Left ventricle myocardium inferior (tissue), 1 donor: ENCODE data around the gene SH3BGRL. TPM values are rescaled to one million over a fixed set of nuclear protein-coding genes. Genes with fewer than 3 reads are reported as not detected.

Experiments used
- DNase-seq: peaks from one replicate; pipeline ENCODE4 v3.0.0-alpha.2; 2020
- H3K27ac ChIP-seq: fragments of 200-600 bp; replicated peaks from 2 replicates; pipeline ENCODE4 v1.8.0; 2021
- H3K27me3 ChIP-seq: fragments of 200-600 bp; 2 replicates; pipeline ENCODE4 v1.8.0; 2021; ENCODE audit warnings: low read depth
- H3K36me3 ChIP-seq: fragments of 200-600 bp; 2 replicates; pipeline ENCODE4 v1.8.0; 2021
- H3K4me1 ChIP-seq: fragments of 200-600 bp; 2 replicates; pipeline ENCODE4 v1.8.0; 2021
- H3K4me3 ChIP-seq: fragments of 200-600 bp; 2 replicates; pipeline ENCODE4 v1.8.0; 2021; ENCODE audit warnings: mild to moderate bottlenecking, moderate library complexity
- H3K9me3 ChIP-seq: fragments of 200-600 bp; replicated peaks from 2 replicates; pipeline ENCODE4 v1.8.0; 2021
- intact Hi-C: fragments of 100-400 bp; cut with micrococcal nuclease; formaldehyde crosslinking; loops from one replicate; pipeline ENCODE4 v1.11.0; 2022
- long read RNA-seq: library from polyadenylated mRNA; unstranded; transcript quantifications from one replicate; pipeline ENCODE4 v2.0.0, GENCODE V29; 2021
- total RNA-seq: library from RNA; stranded (reverse); fragmentation: NEBNext Ultra II Directional; extraction: Animal tissue kit (Norgen Biotek cat#: 25700); gene quantifications from one replicate; pipeline ENCODE4 v1.2.1, GENCODE V29; 2021
- TF ChIP-seq, protein P1 (sequence below): fragments of 200-600 bp; IDR thresholded peaks from 2 replicates; pipeline ENCODE4 v1.8.0; 2021; ENCODE audit warnings: antibody characterized with exemption, mild to moderate bottlenecking, borderline replicate concordance
- donor health status: DM: no; HTN: yes; CAD: no; lungs with severe emphysema.

SH3BGRL gene
- total RNA-seq = 27.0 TPM
- long read RNA-seq, transcript SH3BGRL-201 (4 exons, 1,923 nt) = major isoform, 16 of 19 reads
- long read RNA-seq, partial matches to known transcripts = 0 of 19 reads
- long read RNA-seq, other reads (novel, unspliced or antisense) = 3 of 19 reads

DNA sequence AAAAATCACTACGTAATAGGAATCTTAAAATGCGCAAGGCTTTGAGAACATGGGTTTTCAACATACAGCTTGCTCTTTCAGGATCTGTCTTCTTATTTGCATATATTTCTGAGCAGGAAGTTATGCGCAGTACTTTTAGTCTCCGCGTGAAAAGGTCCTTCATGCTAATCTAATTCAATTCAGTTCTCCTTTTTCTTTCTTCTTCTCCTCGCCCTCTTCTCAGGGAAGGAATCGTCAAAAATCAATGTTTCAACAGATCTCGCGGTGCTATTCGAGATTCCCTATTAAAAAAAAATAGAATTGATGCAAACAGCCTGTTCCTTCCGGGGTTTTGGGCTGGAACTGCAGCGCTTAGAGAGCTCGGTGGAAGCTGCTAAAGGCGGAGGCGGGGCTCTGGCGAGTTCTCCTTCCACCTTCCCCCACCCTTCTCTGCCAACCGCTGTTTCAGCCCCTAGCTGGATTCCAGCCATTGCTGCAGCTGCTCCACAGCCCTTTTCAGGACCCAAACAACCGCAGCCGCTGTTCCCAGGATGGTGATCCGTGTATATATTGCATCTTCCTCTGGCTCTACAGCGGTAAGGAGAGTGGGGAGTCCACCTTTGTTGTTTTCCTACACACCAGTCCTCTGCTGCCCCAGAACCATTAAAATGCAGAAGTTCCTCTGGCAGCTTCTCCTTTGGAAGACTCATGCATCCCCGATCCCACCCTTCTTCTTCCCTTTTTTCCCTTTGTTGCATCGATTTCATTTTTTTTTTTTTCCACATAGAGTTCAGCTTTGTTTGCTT lies at the start of gene SH3BGRL, which contains the start of gene HMGN5:
Gene SH3BGRL, plus strand, starts transcription at position 432 of the 785 bp plus-strand sequence. Its CDS starts 99 bp downstream, at position 531.
Gene HMGN5, minus strand, starts transcription at position 243 of the 785 bp plus-strand sequence. CDS start 80,364 bp downstream, outside the sequence.
- Histone ChIP-seq H3K4me3 (peak within 1 kb of the TSS; percentile 70), H3K9me3 (no peaks in the 10 kb centered on the region), H3K36me3 (no peaks in the 10 kb centered on the region), H3K27me3 (no peaks in the 10 kb centered on the region), H3K27ac (peak within 1 kb of the TSS; percentile 78), H3K4me1 (no peaks in the 10 kb centered on the region)
- intact Hi-C loops = no loop called here
- peak; percentile 81 for DNase-seq
- TF ChIP-seq, protein P1, sequence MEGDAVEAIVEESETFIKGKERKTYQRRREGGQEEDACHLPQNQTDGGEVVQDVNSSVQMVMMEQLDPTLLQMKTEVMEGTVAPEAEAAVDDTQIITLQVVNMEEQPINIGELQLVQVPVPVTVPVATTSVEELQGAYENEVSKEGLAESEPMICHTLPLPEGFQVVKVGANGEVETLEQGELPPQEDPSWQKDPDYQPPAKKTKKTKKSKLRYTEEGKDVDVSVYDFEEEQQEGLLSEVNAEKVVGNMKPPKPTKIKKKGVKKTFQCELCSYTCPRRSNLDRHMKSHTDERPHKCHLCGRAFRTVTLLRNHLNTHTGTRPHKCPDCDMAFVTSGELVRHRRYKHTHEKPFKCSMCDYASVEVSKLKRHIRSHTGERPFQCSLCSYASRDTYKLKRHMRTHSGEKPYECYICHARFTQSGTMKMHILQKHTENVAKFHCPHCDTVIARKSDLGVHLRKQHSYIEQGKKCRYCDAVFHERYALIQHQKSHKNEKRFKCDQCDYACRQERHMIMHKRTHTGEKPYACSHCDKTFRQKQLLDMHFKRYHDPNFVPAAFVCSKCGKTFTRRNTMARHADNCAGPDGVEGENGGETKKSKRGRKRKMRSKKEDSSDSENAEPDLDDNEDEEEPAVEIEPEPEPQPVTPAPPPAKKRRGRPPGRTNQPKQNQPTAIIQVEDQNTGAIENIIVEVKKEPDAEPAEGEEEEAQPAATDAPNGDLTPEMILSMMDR = no peak

DNA sequence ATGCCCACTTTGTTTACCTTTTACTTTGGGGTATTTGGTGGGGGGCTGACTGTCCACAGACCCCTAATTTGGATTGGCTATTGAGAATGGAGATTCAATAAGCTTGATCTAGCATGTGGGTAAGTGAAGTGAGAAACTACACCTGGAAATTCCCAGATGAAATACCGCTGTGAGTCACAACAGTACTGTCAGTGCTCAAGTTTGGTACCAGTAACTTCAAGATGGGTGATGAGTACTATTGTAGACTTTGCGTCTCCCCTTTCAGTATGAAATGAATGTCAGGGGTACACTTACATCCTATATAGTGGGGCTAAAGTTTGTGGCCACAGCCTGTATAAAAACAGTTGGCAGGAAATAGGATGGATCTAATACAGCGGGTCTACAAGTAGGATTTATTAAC lies 33.5 kb upstream of the SH3BGRL start:
- Histone ChIP-seq H3K27me3 (no peaks in the 10 kb centered on the region), H3K9me3 (no peaks in the 10 kb centered on the region), H3K27ac (no peak overlapping the region), H3K36me3 (no peaks in the 10 kb centered on the region), H3K4me1 (no peaks in the 10 kb centered on the region), H3K4me3 (no peak overlapping the region)
- intact Hi-C loops = no loop called here
- TF ChIP-seq, protein P1 = no peak
- DNase-seq = no peak

DNA sequence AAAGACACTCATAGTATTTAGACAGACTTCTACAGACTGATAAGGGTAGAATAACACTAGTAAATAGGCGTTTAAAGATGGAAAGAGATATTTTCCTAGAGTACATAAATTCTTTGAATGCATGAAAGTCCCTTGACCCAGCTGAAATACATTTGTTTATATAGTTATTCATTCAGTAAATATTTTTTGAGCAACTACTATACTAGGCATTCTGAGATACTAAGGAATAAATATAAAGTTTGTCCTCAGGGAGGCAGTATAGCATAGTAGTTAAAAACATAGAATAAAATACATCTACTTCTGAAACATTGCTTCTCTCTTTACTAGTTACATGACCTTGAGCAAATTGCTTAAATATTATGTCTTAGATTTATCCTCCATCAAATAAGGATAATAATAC lies 27.6 kb upstream of the SH3BGRL start:
- TF ChIP-seq, protein P1 = peak; percentile 29
- Histone ChIP-seq H3K4me1 (no peaks in the 10 kb centered on the region), H3K9me3 (no peaks in the 10 kb centered on the region), H3K4me3 (no peak overlapping the region), H3K36me3 (no peaks in the 10 kb centered on the region), H3K27ac (no peak overlapping the region), H3K27me3 (no peaks in the 10 kb centered on the region)
- intact Hi-C loops = loop anchor here (10.0 kb wide), 1 partner anchor 201 kb away; no protein-coding TSS in a partner anchor
- no peak for DNase-seq

DNA sequence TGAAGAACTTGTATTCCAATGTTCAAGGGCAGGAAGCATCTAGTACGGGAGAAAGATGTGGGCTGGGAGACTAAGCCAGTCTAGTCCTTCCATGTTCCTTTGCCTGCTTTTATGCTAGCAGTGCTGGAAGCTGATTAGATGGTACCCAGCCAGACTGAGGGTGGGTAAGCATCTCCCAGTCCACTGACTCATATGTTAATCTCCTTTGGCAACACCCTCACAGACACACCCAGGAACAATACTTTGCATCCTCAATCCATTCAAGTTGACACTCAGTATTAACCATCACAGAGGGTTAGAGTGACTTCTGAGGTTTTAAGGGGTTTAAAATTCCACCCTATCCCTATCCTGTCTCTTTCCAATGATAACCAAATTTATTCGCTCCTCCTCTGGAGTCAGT lies 6.6 kb upstream of the SH3BGRL start:
- intact Hi-C loops = no loop called here
- DNase-seq = no peak
- no peaks in the 10 kb centered on the region for H3K4me1 ChIP-seq
- H3K36me3 ChIP-seq = no peaks in the 10 kb centered on the region
- H3K27me3 ChIP-seq = no peaks in the 10 kb centered on the region
- H3K4me3 ChIP-seq = no peak overlapping the region
- no peak overlapping the region for H3K27ac ChIP-seq
- TF ChIP-seq, protein P1 = no peak
- H3K9me3 ChIP-seq = no peaks in the 10 kb centered on the region

DNA sequence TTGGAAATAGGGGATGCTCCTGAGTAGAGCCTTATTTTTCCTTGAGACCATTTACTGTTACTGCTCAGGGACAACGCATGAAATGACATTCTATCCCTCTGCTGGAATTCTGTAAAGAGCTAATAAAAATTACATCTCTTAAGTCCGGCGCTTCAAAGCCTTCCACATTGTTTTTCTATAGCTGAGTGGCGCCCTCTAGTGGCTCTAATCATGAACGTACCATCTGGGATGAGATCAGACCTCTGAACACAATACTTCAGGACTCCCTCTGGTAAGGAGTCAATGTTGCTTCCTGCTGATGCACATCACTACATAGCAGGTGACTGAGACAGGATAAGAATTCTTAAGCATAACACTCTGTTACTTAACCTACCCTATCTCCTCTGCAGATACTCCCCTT lies 6.2 kb upstream of the SH3BGRL start:
- TF ChIP-seq, protein P1 = peak; percentile 65
- no peaks in the 10 kb centered on the region for H3K4me1 ChIP-seq
- no peak overlapping the region for H3K4me3 ChIP-seq
- intact Hi-C loops = no loop called here
- no peaks in the 10 kb centered on the region for H3K9me3 ChIP-seq
- no peaks in the 10 kb centered on the region for H3K27me3 ChIP-seq
- peak; percentile 9 for DNase-seq
- no peak overlapping the region for H3K27ac ChIP-seq
- H3K36me3 ChIP-seq = no peaks in the 10 kb centered on the region
